RWPE1 (cell line): ENCODE results near the gene CERKL.

Experiments used
- CTCF ChIA-PET: fragments of 350-600 bp; sonication (Branson Sonifier 250); formaldehyde crosslinking; extraction: SDS; loops from one replicate; lab custom pipeline; 2021; lab: Yijun Ruan, JAX
- POLR2A ChIA-PET: fragments of 400-600 bp; formaldehyde crosslinking; extraction: SDS; loops from one replicate; lab custom pipeline; 2020; ENCODE audit warnings: antibody characterized with exemption; ENCODE audit not compliant: low non-redundant PET; lab: Yijun Ruan, JAX
- DNase-seq: peaks from one replicate; pipeline ENCODE4 v3.0.0; 2012; ENCODE audit warnings: low spot score
- H3K27ac ChIP-seq: fragments of 450-650 bp; 2 replicates; pipeline ENCODE4 v1.5.1; 2017
- TF ChIP-seq, protein P1 (sequence below): fragments of 450-650 bp; conservative IDR thresholded peaks from 2 replicates; pipeline ENCODE4 v1.5.1; 2017; ENCODE audit warnings: low read depth, mild to moderate bottlenecking

CERKL gene

DNA sequence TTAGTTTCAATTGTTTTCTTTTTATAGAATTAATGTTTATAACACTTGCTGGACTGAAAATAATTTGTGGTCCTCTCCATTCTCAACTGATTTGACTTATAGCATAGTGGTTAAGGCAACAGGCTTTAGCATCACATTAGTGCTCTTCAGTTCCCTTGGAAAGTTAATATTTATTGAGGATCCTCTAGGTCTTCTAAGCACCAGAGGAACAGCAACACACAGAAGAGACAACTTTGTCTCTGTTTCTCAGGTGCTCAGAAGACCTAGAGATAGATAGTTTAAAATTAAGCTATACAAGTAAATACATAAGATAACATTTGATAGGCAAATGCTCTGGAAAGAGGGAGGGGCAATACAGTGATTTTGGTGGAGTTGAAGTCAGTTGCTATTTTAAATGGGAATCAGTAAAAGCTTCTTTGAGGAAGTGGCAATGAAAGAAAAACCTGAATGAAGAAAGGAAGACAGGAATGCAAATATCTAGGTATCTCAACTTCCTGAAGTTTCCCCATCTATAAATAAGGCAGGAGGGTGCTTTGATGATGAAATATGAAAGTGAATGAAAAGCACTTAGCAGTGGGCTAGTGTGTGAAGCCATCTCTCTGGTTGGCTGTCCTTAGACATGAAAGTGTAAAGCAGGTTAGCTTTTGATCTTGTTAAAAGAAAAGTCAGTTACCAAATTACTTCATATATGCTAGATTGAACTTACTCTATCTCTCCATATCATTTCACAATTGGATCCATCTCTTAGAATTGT, 15.5 kb upstream of the CERKL start:
- TF ChIP-seq, protein P1, sequence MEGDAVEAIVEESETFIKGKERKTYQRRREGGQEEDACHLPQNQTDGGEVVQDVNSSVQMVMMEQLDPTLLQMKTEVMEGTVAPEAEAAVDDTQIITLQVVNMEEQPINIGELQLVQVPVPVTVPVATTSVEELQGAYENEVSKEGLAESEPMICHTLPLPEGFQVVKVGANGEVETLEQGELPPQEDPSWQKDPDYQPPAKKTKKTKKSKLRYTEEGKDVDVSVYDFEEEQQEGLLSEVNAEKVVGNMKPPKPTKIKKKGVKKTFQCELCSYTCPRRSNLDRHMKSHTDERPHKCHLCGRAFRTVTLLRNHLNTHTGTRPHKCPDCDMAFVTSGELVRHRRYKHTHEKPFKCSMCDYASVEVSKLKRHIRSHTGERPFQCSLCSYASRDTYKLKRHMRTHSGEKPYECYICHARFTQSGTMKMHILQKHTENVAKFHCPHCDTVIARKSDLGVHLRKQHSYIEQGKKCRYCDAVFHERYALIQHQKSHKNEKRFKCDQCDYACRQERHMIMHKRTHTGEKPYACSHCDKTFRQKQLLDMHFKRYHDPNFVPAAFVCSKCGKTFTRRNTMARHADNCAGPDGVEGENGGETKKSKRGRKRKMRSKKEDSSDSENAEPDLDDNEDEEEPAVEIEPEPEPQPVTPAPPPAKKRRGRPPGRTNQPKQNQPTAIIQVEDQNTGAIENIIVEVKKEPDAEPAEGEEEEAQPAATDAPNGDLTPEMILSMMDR = no peak
- ChIA-PET CTCF (no interaction called here), POLR2A (no interaction called here)
- no peak for DNase-seq
- H3K27ac ChIP-seq = no peak overlapping the region

DNA sequence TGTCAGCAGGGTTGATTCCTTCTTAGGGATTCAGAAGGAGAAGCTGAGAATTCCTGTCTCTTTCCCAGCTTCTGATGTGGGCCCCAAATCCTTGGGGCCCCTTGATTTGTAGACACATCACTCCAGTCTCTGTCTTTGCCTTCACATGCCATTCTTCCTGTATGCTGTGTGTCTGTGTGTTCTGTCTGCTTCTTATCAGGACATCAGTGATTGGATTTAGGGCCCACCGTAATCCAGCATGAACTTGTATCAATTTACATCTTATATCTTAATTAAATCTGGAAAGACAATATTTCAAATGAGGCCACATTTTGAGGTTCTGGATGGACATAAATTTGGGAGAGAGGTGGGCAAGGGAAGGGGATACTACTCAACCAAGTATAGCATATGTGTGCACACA, 13.7 kb upstream of the CERKL start:
- ChIA-PET CTCF (no interaction called here), POLR2A (no interaction called here)
- DNase-seq = no peak
- TF ChIP-seq, protein P1 = no peak
- no peak overlapping the region for H3K27ac ChIP-seq

DNA sequence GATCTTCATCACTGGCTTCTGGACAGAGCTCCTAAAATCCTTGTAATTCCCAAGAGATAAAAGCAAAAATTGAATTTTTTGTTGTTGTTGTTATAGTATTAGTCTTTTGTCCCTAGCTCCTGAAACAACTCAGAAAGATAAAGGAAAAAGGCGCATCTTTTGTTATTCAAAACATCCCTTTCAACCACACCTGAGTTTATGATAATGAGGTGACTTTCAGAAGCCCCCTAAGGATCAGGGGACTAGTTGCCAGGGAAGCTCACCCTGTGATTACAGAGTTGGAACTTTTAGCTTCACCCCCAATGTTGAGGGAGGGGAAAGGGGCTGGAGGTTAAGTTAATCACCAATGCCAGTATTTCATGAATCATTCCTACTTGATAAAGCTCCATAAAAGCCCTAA, 10.3 kb upstream of the CERKL start:
- POLR2A ChIA-PET = no interaction called here
- DNase-seq = no peak
- CTCF ChIA-PET = interaction anchor here (0.6 kb wide), 1 partner anchor 310 kb away, joined by 3 read pairs; no protein-coding TSS in a partner anchor
- no peak overlapping the region for H3K27ac ChIP-seq
- TF ChIP-seq, protein P1 = no peak

DNA sequence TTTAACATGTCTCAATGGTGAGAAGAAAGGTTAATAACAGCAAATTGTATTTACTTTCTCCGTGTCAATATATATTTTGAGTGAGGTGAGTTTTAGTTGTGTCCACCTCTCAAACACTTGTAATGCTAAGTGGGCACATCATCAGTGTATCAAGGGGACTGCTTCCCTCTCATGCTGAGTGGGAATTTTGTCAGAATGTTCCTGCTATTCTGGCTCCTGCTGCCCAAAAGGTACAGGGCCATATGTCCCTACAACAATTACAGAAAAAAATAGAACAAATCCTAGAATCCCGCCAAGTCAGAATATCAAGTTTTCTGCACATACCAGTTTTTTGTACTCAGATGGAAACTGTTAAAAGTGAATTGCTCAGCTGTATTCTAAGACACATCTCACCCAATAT, 5.4 kb upstream of the CERKL start:
- H3K27ac ChIP-seq = no peak overlapping the region
- TF ChIP-seq, protein P1 = no peak
- ChIA-PET POLR2A (no interaction called here), CTCF (no interaction called here)
- DNase-seq = no peak

DNA sequence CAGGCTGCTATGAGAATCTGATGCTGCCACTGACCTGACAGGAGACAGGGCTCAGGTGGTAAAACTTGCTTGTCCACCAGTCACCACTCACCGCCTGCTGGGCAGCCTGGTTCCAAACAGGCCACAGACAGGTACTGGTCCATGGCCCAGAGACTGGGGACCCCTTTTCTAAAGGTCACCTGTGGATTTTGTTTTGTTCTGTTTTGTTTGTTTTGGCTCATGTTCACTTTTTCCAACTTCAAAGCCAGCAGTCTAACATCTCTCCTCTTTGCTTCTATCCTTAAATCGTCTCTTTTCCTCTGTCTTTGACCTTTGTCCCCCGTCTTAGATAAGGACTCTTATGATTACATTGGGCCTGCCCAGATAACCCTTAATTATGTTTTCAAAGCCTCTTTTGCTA, 3.3 kb upstream of the CERKL start:
- CTCF ChIA-PET = no interaction called here
- TF ChIP-seq, protein P1 = no peak
- POLR2A ChIA-PET = no interaction called here
- DNase-seq = no peak
- H3K27ac ChIP-seq = no peak overlapping the region

DNA sequence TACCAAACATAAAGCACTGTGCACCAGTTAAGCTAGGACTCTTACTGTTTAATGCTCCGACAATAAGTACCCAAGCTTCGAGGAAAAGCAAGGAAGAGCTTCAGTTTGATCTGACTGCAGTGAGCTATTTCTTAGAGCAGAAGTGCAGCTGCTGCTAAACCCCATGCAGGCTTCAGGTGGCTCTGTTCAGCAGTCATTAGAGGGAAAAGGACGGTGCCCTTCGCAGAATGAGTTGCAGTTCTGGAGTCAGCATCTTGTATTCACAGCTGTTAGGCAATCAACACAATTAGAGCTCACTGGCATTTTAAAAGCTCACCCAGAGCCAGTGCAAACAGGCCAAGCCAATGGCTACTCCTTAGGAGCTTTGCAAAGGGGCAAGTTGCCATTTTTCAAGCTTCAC, 1.5 kb upstream of the CERKL start:
- ChIA-PET POLR2A (no interaction called here), CTCF (interaction anchor here (0.7 to 1.3 kb wide), 3 partner anchors 20 to 783 kb away, joined by 3 to 5 read pairs (median 3); no protein-coding TSS in a partner anchor)
- no peak for DNase-seq
- no peak overlapping the region for H3K27ac ChIP-seq
- TF ChIP-seq, protein P1 = no peak
